Left ventricle myocardium inferior (tissue), 1 donor: ENCODE results near the gene CEP162. TPM values are rescaled to one million over a fixed set of nuclear protein-coding genes. Genes with fewer than 3 reads are reported as not detected.

ENCODE experiments used
- DNase-seq: peaks from one replicate; pipeline ENCODE4 v3.0.0-alpha.2; 2020
- H3K27ac ChIP-seq: fragments of 200-600 bp; replicated peaks from 2 replicates; pipeline ENCODE4 v1.8.0; 2021
- H3K27me3 ChIP-seq: fragments of 200-600 bp; 2 replicates; pipeline ENCODE4 v1.8.0; 2021; ENCODE audit warnings: low read depth
- H3K36me3 ChIP-seq: fragments of 200-600 bp; 2 replicates; pipeline ENCODE4 v1.8.0; 2021
- H3K4me1 ChIP-seq: fragments of 200-600 bp; 2 replicates; pipeline ENCODE4 v1.8.0; 2021
- H3K4me3 ChIP-seq: fragments of 200-600 bp; 2 replicates; pipeline ENCODE4 v1.8.0; 2021; ENCODE audit warnings: mild to moderate bottlenecking, moderate library complexity
- H3K9me3 ChIP-seq: fragments of 200-600 bp; replicated peaks from 2 replicates; pipeline ENCODE4 v1.8.0; 2021
- CTCF ChIP-seq: fragments of 200-600 bp; IDR thresholded peaks from 2 replicates; pipeline ENCODE4 v1.8.0; 2021; ENCODE audit warnings: antibody characterized with exemption, mild to moderate bottlenecking, borderline replicate concordance
- intact Hi-C: fragments of 100-400 bp; cut with micrococcal nuclease; formaldehyde crosslinking; loops from one replicate; pipeline ENCODE4 v1.11.0; 2022
- total RNA-seq: library from RNA; stranded (reverse); fragmentation: NEBNext Ultra II Directional; extraction: Animal tissue kit (Norgen Biotek cat#: 25700); gene quantifications from one replicate; pipeline ENCODE4 v1.2.1, GENCODE V29; 2021
- donor health status: DM: no; HTN: yes; CAD: no; lungs with severe emphysema.

CEP162 gene
- total RNA-seq, 1 donor from 2014 or later, result 4.0 TPM

GRCh38 chr6:84141521-84141920 lies 85.9 kb downstream of the CEP162 start:
- intact Hi-C loops, result no loop called here
- Histone ChIP-seq H3K27ac (no peak overlapping the region), H3K9me3 (no peaks in the 10 kb centered on the region), H3K4me3 (no peak overlapping the region), H3K4me1 (peaks cover 5% of the 10 kb centered on the region), H3K36me3 (peaks cover 27% of the 10 kb centered on the region), H3K27me3 (no peaks in the 10 kb centered on the region)
- no peak for DNase-seq
- no peak for TF ChIP-seq CTCF

- DNase-seq, result no peak
- Histone ChIP-seq H3K27me3 (no peaks in the 10 kb centered on the region), H3K4me3 (no peak overlapping the region), H3K4me1 (peaks cover 5% of the 10 kb centered on the region), H3K27ac (no peak overlapping the region), H3K9me3 (no peaks in the 10 kb centered on the region), H3K36me3 (peaks cover 19% of the 10 kb centered on the region)
- intact Hi-C loops, result no loop called here
- TF ChIP-seq CTCF, result no peak
These were observed 88.1 kb downstream of the CEP162 start for GRCh38 chr6:84139311-84139710.

DNA sequence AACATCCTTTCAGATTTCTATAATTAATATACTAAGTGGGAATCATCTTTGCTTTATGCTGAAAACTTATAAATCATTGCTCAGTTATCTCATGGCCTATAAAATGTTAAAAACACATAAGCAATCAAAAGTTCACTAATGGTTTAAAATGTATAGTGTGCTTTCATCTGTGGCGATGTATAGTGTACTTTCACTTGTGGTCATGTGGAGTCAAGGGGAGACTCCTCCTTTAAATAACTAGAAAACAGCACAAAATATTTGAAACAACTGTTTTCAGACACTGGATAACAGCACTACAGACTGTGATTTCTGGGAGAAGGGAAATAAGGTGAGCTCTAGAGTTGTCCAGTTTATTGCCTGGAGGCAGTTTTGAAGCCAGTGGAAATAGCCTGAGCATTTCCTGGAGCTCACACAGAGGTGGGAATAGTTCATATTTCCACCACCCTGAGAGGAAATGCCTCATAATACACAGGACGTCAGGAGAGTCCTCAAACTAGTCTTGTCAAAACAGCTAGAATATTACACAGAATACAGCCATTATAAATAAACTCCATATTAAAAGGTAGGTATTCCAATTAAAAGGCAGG lies 89.4 kb downstream of the CEP162 start:
- H3K4me3 ChIP-seq, result no peak overlapping the region
- no peaks in the 10 kb centered on the region for H3K27me3 ChIP-seq
- no peak overlapping the region for H3K27ac ChIP-seq
- H3K9me3 ChIP-seq, result no peaks in the 10 kb centered on the region
- DNase-seq, result no peak
- peaks cover 5% of the 10 kb centered on the region for H3K4me1 ChIP-seq
- intact Hi-C loops, result no loop called here
- H3K36me3 ChIP-seq, result peaks cover 30% of the 10 kb centered on the region
- TF ChIP-seq CTCF, result no peak

- no peak for DNase-seq
- no peaks in the 10 kb centered on the region for H3K27me3 ChIP-seq
- peaks cover 30% of the 10 kb centered on the region for H3K36me3 ChIP-seq
- peaks cover 5% of the 10 kb centered on the region for H3K4me1 ChIP-seq
- TF ChIP-seq CTCF, result no peak
- intact Hi-C loops, result no loop called here
- no peak overlapping the region for H3K27ac ChIP-seq
- H3K4me3 ChIP-seq, result no peak overlapping the region
- no peaks in the 10 kb centered on the region for H3K9me3 ChIP-seq
These were observed 90.4 kb downstream of the CEP162 start for GRCh38 chr6:84137051-84137375.

DNA sequence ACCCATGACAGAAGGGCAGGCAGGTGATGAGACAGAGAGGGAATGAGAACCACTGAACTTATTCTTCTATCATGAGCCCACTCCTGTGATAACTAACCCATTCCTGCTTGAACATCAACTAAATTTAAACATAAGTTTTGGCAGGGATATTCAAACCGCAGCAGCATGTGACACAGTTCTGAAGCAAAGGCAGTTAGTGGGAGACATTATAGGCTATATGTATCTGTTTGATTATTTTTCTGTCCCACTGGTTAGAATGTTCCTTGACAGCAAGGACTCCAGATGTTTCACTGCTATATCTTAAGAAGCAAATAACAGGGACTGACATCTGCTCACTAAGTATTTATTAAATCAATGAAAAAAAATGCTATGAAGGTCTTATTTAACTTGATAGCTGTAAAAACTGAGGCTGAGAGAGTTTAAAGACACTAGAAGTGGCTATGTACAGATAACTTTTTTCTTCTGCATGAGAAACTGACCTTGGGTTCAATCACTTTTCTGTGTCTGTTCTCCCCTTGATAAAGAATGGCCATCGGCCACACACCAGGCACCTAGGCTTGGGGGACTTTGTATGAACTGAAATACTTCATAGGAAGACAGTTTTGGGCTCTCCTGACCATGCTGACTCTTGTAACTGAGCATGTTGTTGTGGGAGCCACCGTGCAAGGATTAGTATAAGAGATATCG lies 90.9 kb downstream of the CEP162 start:
- H3K27me3 ChIP-seq, result no peaks in the 10 kb centered on the region
- no peak overlapping the region for H3K4me3 ChIP-seq
- peaks cover 30% of the 10 kb centered on the region for H3K36me3 ChIP-seq
- no peak for TF ChIP-seq CTCF
- H3K27ac ChIP-seq, result no peak overlapping the region
- H3K4me1 ChIP-seq, result peaks cover 5% of the 10 kb centered on the region
- H3K9me3 ChIP-seq, result no peaks in the 10 kb centered on the region
- no peak for DNase-seq
- intact Hi-C loops, result no loop called here
